HepG2 (cell line): ENCODE data around the gene PRKACA. TPM values are rescaled to one million over a fixed set of nuclear protein-coding genes. Genes with fewer than 3 reads are reported as not detected.

ENCODE experiments used
- AGO2 ChIP-seq: fragments of 200-400 bp; formaldehyde crosslinking; optimal IDR thresholded peaks from 2 replicates; pipeline ENCODE3; 2017; ENCODE audit warnings: mild to moderate bottlenecking, low read depth, low read length, moderate library complexity
- ARNT ChIP-seq: fragments of 450-650 bp; IDR thresholded peaks from 2 replicates; pipeline ENCODE4 v1.6.1; 2017
- ATF2 ChIP-seq: sonication (generic); formaldehyde crosslinking; IDR thresholded peaks from 2 replicates; pipeline ENCODE4 v1.4.0; 2020; ENCODE audit warnings: missing genetic modification reagents
- ELF1 ChIP-seq: sonication (generic); formaldehyde crosslinking; IDR thresholded peaks from 2 replicates; pipeline ENCODE4 v1.4.0; 2020; ENCODE audit warnings: missing genetic modification reagents
- FLYWCH1 ChIP-seq: sonication (generic); formaldehyde crosslinking; IDR thresholded peaks from 2 replicates; pipeline ENCODE4 v1.8.1; 2023; ENCODE audit warnings: mild to moderate bottlenecking, missing genetic modification reagents
- GATAD1 ChIP-seq: IDR thresholded peaks from 2 replicates; pipeline ENCODE4 v1.6.1; 2016; ENCODE audit warnings: missing genetic modification reagents, missing compliant biosample characterization
- JUN ChIP-seq: sonication (generic); formaldehyde crosslinking; IDR thresholded peaks from 2 replicates; pipeline ENCODE4 v1.4.0; 2020; ENCODE audit warnings: mild to moderate bottlenecking, missing genetic modification reagents
- JUNB ChIP-seq: sonication (generic); formaldehyde crosslinking; IDR thresholded peaks from 2 replicates; pipeline ENCODE4 v1.8.0; 2022; ENCODE audit warnings: missing genetic modification reagents, mild to moderate bottlenecking, borderline replicate concordance
- KDM5B ChIP-seq: sonication (generic); formaldehyde crosslinking; IDR thresholded peaks from 2 replicates; pipeline ENCODE4 v1.4.0; 2020; ENCODE audit warnings: missing genetic modification reagents, mild to moderate bottlenecking, borderline replicate concordance
- MIER2 ChIP-seq: IDR thresholded peaks from 2 replicates; pipeline ENCODE4 v1.6.1; 2016; ENCODE audit warnings: missing biosample characterization, missing genetic modification reagents
- MIXL1 ChIP-seq: IDR thresholded peaks from 2 replicates; pipeline ENCODE4 v1.6.1; 2016
- MZF1 ChIP-seq: sonication (generic); formaldehyde crosslinking; IDR thresholded peaks from 2 replicates; pipeline ENCODE4 v1.8.1; 2023; ENCODE audit warnings: mild to moderate bottlenecking, missing genetic modification reagents, borderline replicate concordance
- NFIB ChIP-seq: sonication (generic); formaldehyde crosslinking; IDR thresholded peaks from 2 replicates; pipeline ENCODE4 v1.9.0; 2021; ENCODE audit warnings: missing genetic modification reagents, mild to moderate bottlenecking, borderline replicate concordance
- NR2F1 ChIP-seq, 2 experiments: fragments of 450-650 bp in 1 of 2; formaldehyde crosslinking in 1 of 2; IDR thresholded peaks; 2 replicates each; pipeline versions ENCODE4 v1.5.0 to v1.6.1; 2016 to 2020; ENCODE audit warnings: mild to moderate bottlenecking in 1 of 2, missing compliant biosample characterization in 1 of 2, missing genetic modification reagents in 1 of 2, moderate library complexity in 1 of 2
- RBFOX2 ChIP-seq: fragments of 200-400 bp; formaldehyde crosslinking; IDR thresholded peaks from 2 replicates; pipeline ENCODE4 v1.6.1; 2017; ENCODE audit warnings: low read depth, mild to moderate bottlenecking, low read length
- RELA ChIP-seq: sonication (generic); formaldehyde crosslinking; IDR thresholded peaks from 2 replicates; pipeline ENCODE4 v1.4.0; 2020; ENCODE audit warnings: missing genetic modification reagents
- ZC3H13 ChIP-seq: sonication (generic); formaldehyde crosslinking; IDR thresholded peaks from 2 replicates; pipeline ENCODE4 v1.8.1; 2023; ENCODE audit warnings: mild to moderate bottlenecking, missing genetic modification reagents, moderate library complexity
- ZMYM3 ChIP-seq: sonication (generic); formaldehyde crosslinking; IDR thresholded peaks from 2 replicates; pipeline ENCODE4 v1.5.1; 2020; ENCODE audit warnings: mild to moderate bottlenecking, missing genetic modification reagents
- ZMYM4 ChIP-seq: sonication (generic); formaldehyde crosslinking; IDR thresholded peaks from 2 replicates; pipeline ENCODE4 v1.8.1; 2023; ENCODE audit warnings: mild to moderate bottlenecking, missing genetic modification reagents
- ZNF382 ChIP-seq: sonication (generic); formaldehyde crosslinking; IDR thresholded peaks from 2 replicates; pipeline ENCODE4 v1.5.0; 2020; ENCODE audit warnings: missing genetic modification reagents, mild to moderate bottlenecking, borderline replicate concordance
- ZNF605 ChIP-seq: sonication (generic); formaldehyde crosslinking; IDR thresholded peaks from 2 replicates; pipeline ENCODE4 v1.8.0; 2022; ENCODE audit warnings: mild to moderate bottlenecking, missing genetic modification reagents
- polyA plus RNA-seq, 8 experiments: library from polyadenylated mRNA; depleted of rRNA in 3 of 8; stranded (reverse) in 7 of 8; unstranded in 1 of 8; fragments of >200 nt; fragmentation: Illumina TruSeq in 4 of 8; extraction: Trizol in 4 of 8; gene quantifications; 2 replicates each; pipeline versions ENCODE4 v1.2.1 to v1.2.3, GENCODE V29; 2011 to 2016; ENCODE audit warnings: low read depth in 4 of 8, missing spikeins in 1 of 8, mixed read lengths in 1 of 8; ENCODE audit not compliant: insufficient read depth in 1 of 8
- total RNA-seq, 5 experiments: library from RNA; depleted of rRNA; stranded (reverse); fragments of >200 nt; fragmentation: Illumina TruSeq; extraction: Trizol; gene quantifications; 2 replicates each; pipeline ENCODE4 v1.2.3, GENCODE V29; 2016; ENCODE audit warnings: low read depth in 1 of 5
- TF ChIP-seq, protein P1 (sequence below): sonication (generic); formaldehyde crosslinking; IDR thresholded peaks from 2 replicates; pipeline ENCODE4 v1.5.0; 2020; ENCODE audit warnings: mild to moderate bottlenecking, missing genetic modification reagents, borderline replicate concordance

The PRKACA gene
- total and polyA plus RNA-seq, 2 of the 13 experiments (the other 11 are each of a cell fraction or from before 2014, with no cell fraction given), result 11.0 to 18.2 TPM

DNA sequence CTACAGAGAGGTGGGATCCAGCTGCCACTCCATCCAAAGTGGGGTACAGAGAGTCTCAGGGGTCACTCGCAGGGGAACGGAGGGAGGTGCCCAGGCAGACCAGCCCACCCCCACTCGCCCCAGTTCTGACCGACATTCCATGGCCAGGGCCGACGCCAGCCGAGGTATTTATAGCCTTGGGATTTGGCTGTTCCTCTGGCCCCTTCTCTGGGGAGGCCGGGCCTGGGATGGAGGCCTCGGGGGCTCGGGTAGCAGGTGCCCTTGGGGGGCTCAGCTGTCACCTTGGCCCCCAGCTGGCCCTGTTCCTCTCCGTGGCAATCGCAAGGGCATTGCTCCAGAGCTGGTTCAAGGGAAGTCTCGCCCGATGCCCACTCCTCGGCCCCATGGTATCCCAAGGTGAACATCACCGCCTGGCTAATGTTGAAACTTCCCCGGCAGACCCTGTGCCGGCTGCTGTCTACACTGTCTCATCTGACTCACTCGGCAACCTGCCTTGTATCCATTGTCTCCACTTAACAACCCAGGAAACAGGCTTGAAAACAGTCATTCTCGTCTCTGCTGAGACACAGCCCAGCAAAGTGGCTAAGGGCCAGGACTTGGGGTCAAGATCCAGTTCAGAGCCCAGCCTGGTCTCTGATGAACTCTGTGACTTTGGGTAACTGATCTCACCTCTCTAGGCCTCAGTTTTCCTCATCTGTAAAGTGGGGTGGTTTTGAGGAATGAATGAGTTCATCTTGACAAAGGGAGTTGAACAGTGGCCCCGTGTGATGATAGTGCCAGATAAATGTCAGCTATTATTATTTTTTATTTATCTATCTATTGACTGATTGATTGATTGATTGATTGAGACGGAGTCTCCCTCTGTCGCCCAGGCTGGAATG, 9.7 kb downstream of the PRKACA start (continued):
- TF ChIP-seq, protein P1, sequence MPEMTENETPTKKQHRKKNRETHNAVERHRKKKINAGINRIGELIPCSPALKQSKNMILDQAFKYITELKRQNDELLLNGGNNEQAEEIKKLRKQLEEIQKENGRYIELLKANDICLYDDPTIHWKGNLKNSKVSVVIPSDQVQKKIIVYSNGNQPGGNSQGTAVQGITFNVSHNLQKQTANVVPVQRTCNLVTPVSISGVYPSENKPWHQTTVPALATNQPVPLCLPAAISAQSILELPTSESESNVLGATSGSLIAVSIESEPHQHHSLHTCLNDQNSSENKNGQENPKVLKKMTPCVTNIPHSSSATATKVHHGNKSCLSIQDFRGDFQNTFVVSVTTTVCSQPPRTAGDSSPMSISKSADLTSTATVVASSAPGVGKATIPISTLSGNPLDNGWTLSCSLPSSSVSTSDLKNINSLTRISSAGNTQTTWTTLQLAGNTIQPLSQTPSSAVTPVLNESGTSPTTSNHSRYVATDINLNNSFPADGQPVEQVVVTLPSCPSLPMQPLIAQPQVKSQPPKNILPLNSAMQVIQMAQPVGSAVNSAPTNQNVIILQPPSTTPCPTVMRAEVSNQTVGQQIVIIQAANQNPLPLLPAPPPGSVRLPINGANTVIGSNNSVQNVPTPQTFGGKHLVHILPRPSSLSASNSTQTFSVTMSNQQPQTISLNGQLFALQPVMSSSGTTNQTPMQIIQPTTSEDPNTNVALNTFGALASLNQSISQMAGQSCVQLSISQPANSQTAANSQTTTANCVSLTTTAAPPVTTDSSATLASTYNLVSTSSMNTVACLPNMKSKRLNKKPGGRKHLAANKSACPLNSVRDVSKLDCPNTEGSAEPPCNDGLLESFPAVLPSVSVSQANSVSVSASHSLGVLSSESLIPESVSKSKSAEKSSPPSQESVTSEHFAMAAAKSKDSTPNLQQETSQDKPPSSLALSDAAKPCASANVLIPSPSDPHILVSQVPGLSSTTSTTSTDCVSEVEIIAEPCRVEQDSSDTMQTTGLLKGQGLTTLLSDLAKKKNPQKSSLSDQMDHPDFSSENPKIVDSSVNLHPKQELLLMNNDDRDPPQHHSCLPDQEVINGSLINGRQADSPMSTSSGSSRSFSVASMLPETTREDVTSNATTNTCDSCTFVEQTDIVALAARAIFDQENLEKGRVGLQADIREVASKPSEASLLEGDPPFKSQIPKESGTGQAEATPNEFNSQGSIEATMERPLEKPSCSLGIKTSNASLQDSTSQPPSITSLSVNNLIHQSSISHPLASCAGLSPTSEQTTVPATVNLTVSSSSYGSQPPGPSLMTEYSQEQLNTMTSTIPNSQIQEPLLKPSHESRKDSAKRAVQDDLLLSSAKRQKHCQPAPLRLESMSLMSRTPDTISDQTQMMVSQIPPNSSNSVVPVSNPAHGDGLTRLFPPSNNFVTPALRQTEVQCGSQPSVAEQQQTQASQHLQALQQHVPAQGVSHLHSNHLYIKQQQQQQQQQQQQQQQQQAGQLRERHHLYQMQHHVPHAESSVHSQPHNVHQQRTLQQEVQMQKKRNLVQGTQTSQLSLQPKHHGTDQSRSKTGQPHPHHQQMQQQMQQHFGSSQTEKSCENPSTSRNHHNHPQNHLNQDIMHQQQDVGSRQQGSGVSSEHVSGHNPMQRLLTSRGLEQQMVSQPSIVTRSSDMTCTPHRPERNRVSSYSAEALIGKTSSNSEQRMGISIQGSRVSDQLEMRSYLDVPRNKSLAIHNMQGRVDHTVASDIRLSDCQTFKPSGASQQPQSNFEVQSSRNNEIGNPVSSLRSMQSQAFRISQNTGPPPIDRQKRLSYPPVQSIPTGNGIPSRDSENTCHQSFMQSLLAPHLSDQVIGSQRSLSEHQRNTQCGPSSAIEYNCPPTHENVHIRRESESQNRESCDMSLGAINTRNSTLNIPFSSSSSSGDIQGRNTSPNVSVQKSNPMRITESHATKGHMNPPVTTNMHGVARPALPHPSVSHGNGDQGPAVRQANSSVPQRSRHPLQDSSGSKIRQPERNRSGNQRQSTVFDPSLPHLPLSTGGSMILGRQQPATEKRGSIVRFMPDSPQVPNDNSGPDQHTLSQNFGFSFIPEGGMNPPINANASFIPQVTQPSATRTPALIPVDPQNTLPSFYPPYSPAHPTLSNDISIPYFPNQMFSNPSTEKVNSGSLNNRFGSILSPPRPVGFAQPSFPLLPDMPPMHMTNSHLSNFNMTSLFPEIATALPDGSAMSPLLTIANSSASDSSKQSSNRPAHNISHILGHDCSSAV (CRISPR knock-in tag), result no peak
- TF ChIP-seq RELA (no peak), KDM5B (no peak), ZNF605 (CRISPR knock-in tag) (no peak), GATAD1 (no peak), NFIB (no peak), ATF2 (CRISPR knock-in tag) (no peak), ZC3H13 (CRISPR knock-in tag) (no peak), ZMYM3 (CRISPR knock-in tag) (0 out of 2 replicates have a peak, but pooled peaks have one; percentile 36), RBFOX2 (0 out of 2 replicates have a peak, but pooled peaks have one; percentile 26), FLYWCH1 (no peak), JUN (no peak), AGO2 (peak; percentile 17), NR2F1 (CRISPR knock-in tag; IDR thresholded peaks at IDR 0.05) (no peak), ZMYM4 (no peak), ELF1 (CRISPR knock-in tag) (no peak), MIXL1 (no peak), MIER2 (CRISPR knock-in tag) (no peak), JUNB (CRISPR knock-in tag) (no peak), ZNF382 (no peak), MZF1 (CRISPR knock-in tag) (no peak), ARNT (no peak)
